GM12878 (cell line): Measurements from ENCODE around the gene HNRNPU. TPM values are rescaled to one million over a fixed set of nuclear protein-coding genes. Genes with fewer than 3 reads are reported as not detected.

ENCODE experiments used
- ATAC-seq: fragments of 200-7000 bp; cut with Tn5 transposase; 3 replicates; pipeline ENCODE4 v1.9.1; 2020; ENCODE audit warnings: mild to moderate bottlenecking, moderate library complexity
- BruUV-seq: library from RNA; stranded (reverse); fragments of 400-500 nt; replicated peaks from 2 replicates; lab custom pipeline; 2021; lab: Mats Ljungman, UMichigan
- CTCF ChIA-PET: fragments of 300-600 bp; sonication (Branson Sonifier 250); formaldehyde crosslinking; extraction: SDS; loops from one replicate; lab custom pipeline; 2021; ENCODE audit warnings: inconsistent platforms; lab: Yijun Ruan, JAX
- POLR2A ChIA-PET: fragments of 350-600 bp; formaldehyde crosslinking; extraction: SDS; loops from one replicate; lab custom pipeline; 2021; ENCODE audit warnings: inconsistent platforms; lab: Charles Lee
- RAD21 ChIA-PET: fragments of 300-600 bp; sonication (Branson Sonifier 250); formaldehyde crosslinking; loops from one replicate; lab custom pipeline; 2023; ENCODE audit warnings: antibody characterized with exemption; ENCODE audit not compliant: unreplicated experiment; lab: Charles Lee
- SMC1A ChIA-PET: fragments of 300-600 bp; sonication (Branson Sonifier 250); formaldehyde crosslinking; loops from one replicate; lab custom pipeline; 2023; ENCODE audit not compliant: unreplicated experiment, uncharacterized antibody; lab: Charles Lee
- DNase-seq: peaks from one replicate; pipeline ENCODE4 v3.0.0-alpha.2; 2011; ENCODE audit warnings: low read depth, low spot score
- FAIRE-seq: peaks from 3 replicates; lab custom pipeline; 2011; peaks lifted over from hg19 to GRCh38; lab: Jason Lieb, UNC
- H2AFZ ChIP-seq: 2 replicates; pipeline ENCODE4 v1.6.0; 2011; ENCODE audit warnings: low read depth, low read length, control low read depth; ENCODE audit not compliant: control insufficient read depth
- H3K27ac ChIP-seq: 2 replicates; pipeline ENCODE4 v1.5.1; 2011; ENCODE audit warnings: control low read depth; ENCODE audit not compliant: control insufficient read depth, insufficient read depth
- H3K27me3 ChIP-seq, 2 experiments: replicated peaks in 1 of 2; 2 replicates each; pipeline versions ENCODE4 v1.6.0 to v1.6.1; 2011; ENCODE audit warnings: low read length in 1 of 2; ENCODE audit not compliant: control insufficient read depth in 2 of 2, insufficient read depth in 2 of 2
- H3K36me3 ChIP-seq, 2 experiments: 2 replicates each; pipeline ENCODE4 v1.5.1; 2011; ENCODE audit warnings: low read length in 1 of 2; ENCODE audit not compliant: control insufficient read depth in 2 of 2, insufficient read depth in 2 of 2
- H3K4me1 ChIP-seq: 2 replicates; pipeline ENCODE4 v1.6.1; 2011; ENCODE audit warnings: mild to moderate bottlenecking, low read length, moderate library complexity, mixed read lengths; ENCODE audit not compliant: control insufficient read depth, insufficient read depth
- H3K4me2 ChIP-seq: 2 replicates; pipeline ENCODE4 v1.6.0; 2011; ENCODE audit warnings: control low read depth; ENCODE audit not compliant: control insufficient read depth, insufficient read depth
- H3K4me3 ChIP-seq: fragments of 200-600 bp; sonication (generic); 2 replicates; pipeline ENCODE4 v1.5.1; 2016
- H3K79me2 ChIP-seq: 2 replicates; pipeline ENCODE4 v1.6.0; 2011; ENCODE audit warnings: low read length; ENCODE audit not compliant: control insufficient read depth, insufficient read depth
- H3K9ac ChIP-seq: 2 replicates; pipeline ENCODE4 v1.8.0; 2011; ENCODE audit warnings: low read length, control low read depth, mixed read lengths; ENCODE audit not compliant: control insufficient read depth, insufficient read depth
- H3K9me3 ChIP-seq: replicated peaks from 3 replicates; pipeline ENCODE4 v1.5.1; 2011; ENCODE audit warnings: mild to moderate bottlenecking, low read length; ENCODE audit not compliant: control insufficient read depth, insufficient read depth
- H4K20me1 ChIP-seq: 2 replicates; pipeline ENCODE4 v1.6.0; 2011; ENCODE audit not compliant: control insufficient read depth, insufficient read depth
- CUX1 ChIP-seq: IDR thresholded peaks from 2 replicates; pipeline ENCODE4 v1.6.1; 2012; ENCODE audit warnings: improper control_type of control experiment, low read depth, low read length; ENCODE audit not compliant: insufficient replicate concordance
- MXI1 ChIP-seq: fragments of 150-350 bp; IDR thresholded peaks from 2 replicates; pipeline ENCODE4 v1.6.1; 2011; ENCODE audit warnings: low read depth, mild to moderate bottlenecking, inconsistent platforms, low read length, improper control_type of control experiment
- WGBS: methylation state at CpG from one replicate; pipeline ENCODE4 v1.1.6; 2016; ENCODE audit warnings: low lambda C conversion rate; ENCODE audit not compliant: insufficient replicate concordance, insufficient coverage; ENCODE audit errors: missing lambda C conversion rate; 5-methylcytosine and 5-hydroxymethylcytosine counted together
- in situ Hi-C: fragments of 300-500 bp; cut with MboI; formaldehyde crosslinking; loops from 9 replicates; pipeline ENCODE4 v1.14.3; 2018; ENCODE audit warnings: mixed read lengths
- intact Hi-C: fragments of 100-400 bp; cut with micrococcal nuclease; formaldehyde crosslinking; loops from one replicate; pipeline ENCODE4 v1.14.2; 2022; ENCODE audit not compliant: unreplicated experiment
- polyA plus RNA-seq, 11 experiments: library from polyadenylated mRNA; depleted of rRNA in 4 of 11; unstranded in 6 of 11; stranded (reverse) in 5 of 11; fragments of >200 nt; fragmentation: Nextera tagmentation in 4 of 11; fragmentation: Illumina TruSeq in 1 of 11; extraction: Ambion mirVana in 4 of 11; extraction: Trizol in 1 of 11; gene quantifications; 1 replicate in 1 of 11; 2 replicates in 10 of 11; pipeline versions ENCODE4 v1.2.1 to v1.2.3, GENCODE V29; 2011 to 2016; ENCODE audit warnings: inconsistent platforms in 2 of 11, missing spikeins in 2 of 11, low read depth in 1 of 11
- total RNA-seq, 4 experiments: library from RNA; depleted of rRNA in 3 of 4; stranded (reverse); fragments of >200 nt in 3 of 4; fragmentation: Illumina TruSeq in 1 of 4; extraction: Trizol in 1 of 4; gene quantifications; 2 replicates each; pipeline versions ENCODE4 v1.2.1 to v1.2.3, GENCODE V29; 2013 to 2021

Gene HNRNPU
- total and polyA plus RNA-seq, 10 of the 15 experiments (the other 5 are each of a cell fraction or from before 2014, with no cell fraction given), result 163 to 569 (median 420) TPM

- H2AFZ ChIP-seq, result no peak overlapping the region
Measured at GRCh38 chr1:244810221-244810620, 54.1 kb downstream of the HNRNPU start.

More at GRCh38 chr1:244810221-244810620, 54.1 kb downstream of the HNRNPU start:
- DNase-seq (no peak), ATAC-seq (no peak), FAIRE-seq (no peak)
- CTCF ChIA-PET, result interaction anchor here (2.2 kb wide), 1 partner anchor 232 kb away, joined by 8 read pairs; no protein-coding TSS in a partner anchor
- Histone ChIP-seq H3K79me2 (no peaks in the 10 kb centered on the region), H3K4me2 (no peak overlapping the region), H4K20me1 (no peaks in the 10 kb centered on the region), H3K9me3 (no peaks in the 10 kb centered on the region), H3K27ac (no peak overlapping the region), H3K4me1 (peaks cover 3% of the 10 kb centered on the region; the same call in 1 of the 2 replicates), H3K4me3 (no peak overlapping the region), H3K36me3 (no peaks in the 10 kb centered on the region), H3K27me3 (no peaks in the 10 kb centered on the region), H3K9ac (no peak overlapping the region)
- POLR2A ChIA-PET, result no interaction called here
- TF ChIP-seq MXI1 (no peak), CUX1 (no peak)
- in situ Hi-C loops (no loop called here), intact Hi-C loops (no loop called here)
- BruUV-seq, result no TSS peak
- WGBS, result 84% methylated on average over 22 of the region's 22 CpGs
- RAD21 ChIA-PET, result no interaction called here
- SMC1A ChIA-PET, result interaction anchor here (1.3 to 7.4 kb wide), 2 partner anchors 9 to 233 kb away, joined by 4 to 55 read pairs; no protein-coding TSS in a partner anchor
